WTC11 (cell line): Measurements from ENCODE around the gene PSORS1C1. TPM values are rescaled to one million over a fixed set of nuclear protein-coding genes. Genes with fewer than 3 reads are reported as not detected.

Source experiments
- ATAC-seq: fragments of 200-7000 bp; cut with Tn5 transposase; 2 replicates; pipeline ENCODE4 v1.10.0; 2021; ENCODE audit warnings: mild to moderate bottlenecking, moderate library complexity
- CTCF ChIA-PET: fragments of 300-600 bp; sonication (Branson Sonifier 250); formaldehyde crosslinking; loops from one replicate; lab custom pipeline; 2021; ENCODE audit warnings: antibody characterized with exemption; lab: Charles Lee
- POLR2A ChIA-PET: fragments of 350-600 bp; sonication (Branson Sonifier 250); formaldehyde crosslinking; loops from one replicate; lab custom pipeline; 2021; ENCODE audit warnings: antibody characterized with exemption; lab: Charles Lee
- DNase-seq: peaks from one replicate; pipeline ENCODE4 v3.0.0; 2021; ENCODE audit warnings: low spot score
- H3K27ac Mint-ChIP-seq: 2 replicates; pipeline ENCODE4 v1.8.0; 2021; ENCODE audit warnings: mixed read lengths
- H3K27me3 Mint-ChIP-seq: 2 replicates; pipeline ENCODE4 v1.8.0; 2021; ENCODE audit warnings: low read depth, mild to moderate bottlenecking, moderate library complexity, mixed read lengths
- H3K36me3 Mint-ChIP-seq: 2 replicates; pipeline ENCODE4 v1.8.0; 2021; ENCODE audit warnings: mixed read lengths
- H3K4me1 Mint-ChIP-seq: 2 replicates; pipeline ENCODE4 v1.8.0; 2022; ENCODE audit warnings: mixed read lengths
- H3K4me3 Mint-ChIP-seq: 2 replicates; pipeline ENCODE4 v1.8.0; 2021; ENCODE audit warnings: mild to moderate bottlenecking, moderate library complexity, mixed read lengths
- H3K9me3 Mint-ChIP-seq: 2 replicates; pipeline ENCODE4 v1.8.0; 2021; ENCODE audit warnings: mixed read lengths
- CREB1 ChIP-seq: sonication (generic); formaldehyde crosslinking; IDR thresholded peaks from 2 replicates; pipeline ENCODE4 v1.8.0; 2023; ENCODE audit warnings: mild to moderate bottlenecking, missing genetic modification reagents
- FOXJ3 ChIP-seq: sonication (generic); formaldehyde crosslinking; IDR thresholded peaks from 2 replicates; pipeline ENCODE4 v1.9.0; 2021; ENCODE audit warnings: missing genetic modification reagents, mild to moderate bottlenecking, borderline replicate concordance
- GRHL2 ChIP-seq: fragments of 250-450 bp; sonication (Bioruptor Pico); IDR thresholded peaks from 2 replicates; pipeline ENCODE4 v1.8.0; 2022; ENCODE audit warnings: mild to moderate bottlenecking, moderate library complexity; ENCODE audit not compliant: insufficient replicate concordance, severe bottlenecking
- JAZF1 ChIP-seq: fragments of 250-450 bp; sonication (Bioruptor Pico); IDR thresholded peaks from 2 replicates; pipeline ENCODE4 v1.9.0; 2021; ENCODE audit warnings: moderate library complexity, mild to moderate bottlenecking, inconsistent platforms
- MXD4 ChIP-seq: fragments of 250-450 bp; sonication (Bioruptor Pico); IDR thresholded peaks from 2 replicates; pipeline ENCODE4 v1.8.0; 2021; ENCODE audit warnings: mild to moderate bottlenecking, moderate library complexity, borderline replicate concordance
- RORB ChIP-seq: fragments of 250-450 bp; sonication (Bioruptor Pico); IDR thresholded peaks from 2 replicates; pipeline ENCODE4 v1.9.0; 2021; ENCODE audit warnings: mild to moderate bottlenecking
- SP1 ChIP-seq: sonication (generic); formaldehyde crosslinking; conservative IDR thresholded peaks from 2 replicates; pipeline ENCODE4 v1.8.1; 2022; ENCODE audit warnings: missing genetic modification reagents
- ZNF121 ChIP-seq: sonication (generic); formaldehyde crosslinking; IDR thresholded peaks from 2 replicates; pipeline ENCODE4 v1.8.0; 2023; ENCODE audit warnings: missing genetic modification reagents
- ZNF263 ChIP-seq: sonication (generic); formaldehyde crosslinking; IDR thresholded peaks from 2 replicates; pipeline ENCODE4 v1.8.1; 2022; ENCODE audit warnings: low read depth, mild to moderate bottlenecking, moderate library complexity, missing genetic modification reagents
- total RNA-seq: library from RNA; stranded (reverse); gene quantifications from 3 replicates; pipeline ENCODE4 v1.2.3, GENCODE V29; 2021
- TF ChIP-seq, protein P1 (sequence below): sonication (generic); formaldehyde crosslinking; IDR thresholded peaks from 2 replicates; pipeline ENCODE4 v1.8.1; 2023; ENCODE audit warnings: mild to moderate bottlenecking, missing genetic modification reagents, borderline replicate concordance
- TF ChIP-seq, protein P2 (sequence below): fragments of 250-450 bp; sonication (Bioruptor Pico); IDR thresholded peaks from 2 replicates; pipeline ENCODE4 v1.8.0; 2021; ENCODE audit warnings: mild to moderate bottlenecking
- TF ChIP-seq, protein P3 (sequence below): fragments of 200-600 bp; IDR thresholded peaks from 2 replicates; pipeline ENCODE4 v1.8.0; 2022; ENCODE audit warnings: antibody characterized with exemption

PSORS1C1 gene
- total RNA-seq, 1 experiment from 2014 or later = 0.66 TPM

DNA sequence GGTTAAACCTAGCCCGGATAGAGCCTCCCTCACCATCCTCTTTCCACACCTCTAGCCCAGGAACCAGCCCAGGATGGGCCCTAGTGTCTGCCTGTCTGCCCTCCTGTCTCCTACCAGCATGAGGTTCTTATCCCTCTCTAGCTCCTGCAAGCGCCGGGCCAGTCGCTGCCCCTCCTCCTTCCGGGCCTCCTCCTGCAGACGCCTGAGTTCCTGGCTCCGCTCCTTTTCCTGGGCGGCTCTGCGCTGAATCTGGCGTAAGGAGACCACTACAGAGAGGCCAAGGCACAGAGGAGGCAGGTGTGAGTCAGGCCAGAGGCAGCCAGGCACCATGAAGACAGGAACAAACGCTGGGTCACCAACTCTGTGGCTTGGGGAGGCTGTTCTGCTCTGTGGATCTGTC lies 28.5 kb downstream of the PSORS1C1 start:
- Mint-ChIP-seq H3K27me3 (peaks cover 4% of the 10 kb centered on the region), H3K27ac (peak overlapping the region; percentile 76; the same call in 1 of the 2 replicates), H3K36me3 (peaks cover 40% of the 10 kb centered on the region), H3K4me1 (peaks cover 38% of the 10 kb centered on the region), H3K4me3 (no peak overlapping the region), H3K9me3 (no peaks in the 10 kb centered on the region)
- TF ChIP-seq, protein P1, sequence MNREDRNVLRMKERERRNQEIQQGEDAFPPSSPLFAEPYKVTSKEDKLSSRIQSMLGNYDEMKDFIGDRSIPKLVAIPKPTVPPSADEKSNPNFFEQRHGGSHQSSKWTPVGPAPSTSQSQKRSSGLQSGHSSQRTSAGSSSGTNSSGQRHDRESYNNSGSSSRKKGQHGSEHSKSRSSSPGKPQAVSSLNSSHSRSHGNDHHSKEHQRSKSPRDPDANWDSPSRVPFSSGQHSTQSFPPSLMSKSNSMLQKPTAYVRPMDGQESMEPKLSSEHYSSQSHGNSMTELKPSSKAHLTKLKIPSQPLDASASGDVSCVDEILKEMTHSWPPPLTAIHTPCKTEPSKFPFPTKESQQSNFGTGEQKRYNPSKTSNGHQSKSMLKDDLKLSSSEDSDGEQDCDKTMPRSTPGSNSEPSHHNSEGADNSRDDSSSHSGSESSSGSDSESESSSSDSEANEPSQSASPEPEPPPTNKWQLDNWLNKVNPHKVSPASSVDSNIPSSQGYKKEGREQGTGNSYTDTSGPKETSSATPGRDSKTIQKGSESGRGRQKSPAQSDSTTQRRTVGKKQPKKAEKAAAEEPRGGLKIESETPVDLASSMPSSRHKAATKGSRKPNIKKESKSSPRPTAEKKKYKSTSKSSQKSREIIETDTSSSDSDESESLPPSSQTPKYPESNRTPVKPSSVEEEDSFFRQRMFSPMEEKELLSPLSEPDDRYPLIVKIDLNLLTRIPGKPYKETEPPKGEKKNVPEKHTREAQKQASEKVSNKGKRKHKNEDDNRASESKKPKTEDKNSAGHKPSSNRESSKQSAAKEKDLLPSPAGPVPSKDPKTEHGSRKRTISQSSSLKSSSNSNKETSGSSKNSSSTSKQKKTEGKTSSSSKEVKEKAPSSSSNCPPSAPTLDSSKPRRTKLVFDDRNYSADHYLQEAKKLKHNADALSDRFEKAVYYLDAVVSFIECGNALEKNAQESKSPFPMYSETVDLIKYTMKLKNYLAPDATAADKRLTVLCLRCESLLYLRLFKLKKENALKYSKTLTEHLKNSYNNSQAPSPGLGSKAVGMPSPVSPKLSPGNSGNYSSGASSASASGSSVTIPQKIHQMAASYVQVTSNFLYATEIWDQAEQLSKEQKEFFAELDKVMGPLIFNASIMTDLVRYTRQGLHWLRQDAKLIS = no peak
- TF ChIP-seq SP1 = no peak
- ATAC-seq (peak; percentile 53), DNase-seq (no peak)
- ChIA-PET CTCF (interaction anchor here (2.0 kb wide), 1 partner anchor 14 kb away, joined by 5 read pairs; the partner anchor contains the start of gene CCHCR1), POLR2A (interaction anchor here (1.1 kb wide), 1 partner anchor 22 kb away, joined by 3 read pairs; no protein-coding TSS in a partner anchor)

GRCh38 chr6:31144296-31144969 lies 29.8 kb downstream of the PSORS1C1 start:
- no peak for ATAC-seq
- Mint-ChIP-seq H3K36me3 (peaks cover 44% of the 10 kb centered on the region), H3K27me3 (no peaks in the 10 kb centered on the region), H3K4me3 (no peak overlapping the region), H3K9me3 (no peaks in the 10 kb centered on the region), H3K27ac (no peak overlapping the region; the same call in 1 of the 2 replicates)
- POLR2A ChIA-PET = no interaction called here
- no peak for TF ChIP-seq ZNF121 (CRISPR knock-in tag)
- TF ChIP-seq CREB1 = no peak
- no peak for TF ChIP-seq FOXJ3 (CRISPR knock-in tag)
- no peak for TF ChIP-seq ZNF263 (CRISPR knock-in tag)
- TF ChIP-seq, protein P1 = no peak
- no peak for TF ChIP-seq RORB
- TF ChIP-seq, protein P2, sequence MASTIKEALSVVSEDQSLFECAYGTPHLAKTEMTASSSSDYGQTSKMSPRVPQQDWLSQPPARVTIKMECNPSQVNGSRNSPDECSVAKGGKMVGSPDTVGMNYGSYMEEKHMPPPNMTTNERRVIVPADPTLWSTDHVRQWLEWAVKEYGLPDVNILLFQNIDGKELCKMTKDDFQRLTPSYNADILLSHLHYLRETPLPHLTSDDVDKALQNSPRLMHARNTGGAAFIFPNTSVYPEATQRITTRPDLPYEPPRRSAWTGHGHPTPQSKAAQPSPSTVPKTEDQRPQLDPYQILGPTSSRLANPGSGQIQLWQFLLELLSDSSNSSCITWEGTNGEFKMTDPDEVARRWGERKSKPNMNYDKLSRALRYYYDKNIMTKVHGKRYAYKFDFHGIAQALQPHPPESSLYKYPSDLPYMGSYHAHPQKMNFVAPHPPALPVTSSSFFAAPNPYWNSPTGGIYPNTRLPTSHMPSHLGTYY (CRISPR knock-in tag) = no peak
- TF ChIP-seq JAZF1 (CRISPR knock-in tag) = no peak
- no peak for TF ChIP-seq GRHL2
- no peak for TF ChIP-seq MXD4
- TF ChIP-seq, all 79 proteins: peak for 0
- no peak for DNase-seq
- CTCF ChIA-PET = no interaction called here
- peaks cover 26% of the 10 kb centered on the region for H3K4me1 Mint-ChIP-seq

DNA sequence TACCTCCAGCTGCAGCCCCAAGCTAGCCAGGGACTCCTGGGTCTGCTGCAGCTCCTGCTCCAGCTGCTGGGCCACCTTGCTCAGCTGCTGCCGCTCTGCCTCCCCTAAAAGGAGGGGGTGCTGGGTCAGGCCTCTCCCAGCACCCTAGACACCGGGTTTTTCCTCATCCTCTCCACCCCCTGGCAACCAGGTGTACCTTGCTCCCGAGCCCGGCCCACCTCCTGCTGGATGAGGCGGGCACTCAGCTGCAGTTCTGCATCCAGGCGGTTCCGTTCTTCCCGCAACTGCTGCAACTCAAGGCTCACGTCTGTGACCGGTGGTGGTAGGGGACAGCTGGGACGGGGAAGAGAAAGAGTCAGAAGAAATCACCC lies 30.4 kb downstream of the PSORS1C1 start:
- no peak for DNase-seq
- no peak overlapping the region for H3K27ac Mint-ChIP-seq
- ATAC-seq = no peak
- H3K9me3 Mint-ChIP-seq = no peaks in the 10 kb centered on the region
- no peak overlapping the region for H3K4me3 Mint-ChIP-seq
- no peaks in the 10 kb centered on the region for H3K27me3 Mint-ChIP-seq
- TF ChIP-seq, protein P3, sequence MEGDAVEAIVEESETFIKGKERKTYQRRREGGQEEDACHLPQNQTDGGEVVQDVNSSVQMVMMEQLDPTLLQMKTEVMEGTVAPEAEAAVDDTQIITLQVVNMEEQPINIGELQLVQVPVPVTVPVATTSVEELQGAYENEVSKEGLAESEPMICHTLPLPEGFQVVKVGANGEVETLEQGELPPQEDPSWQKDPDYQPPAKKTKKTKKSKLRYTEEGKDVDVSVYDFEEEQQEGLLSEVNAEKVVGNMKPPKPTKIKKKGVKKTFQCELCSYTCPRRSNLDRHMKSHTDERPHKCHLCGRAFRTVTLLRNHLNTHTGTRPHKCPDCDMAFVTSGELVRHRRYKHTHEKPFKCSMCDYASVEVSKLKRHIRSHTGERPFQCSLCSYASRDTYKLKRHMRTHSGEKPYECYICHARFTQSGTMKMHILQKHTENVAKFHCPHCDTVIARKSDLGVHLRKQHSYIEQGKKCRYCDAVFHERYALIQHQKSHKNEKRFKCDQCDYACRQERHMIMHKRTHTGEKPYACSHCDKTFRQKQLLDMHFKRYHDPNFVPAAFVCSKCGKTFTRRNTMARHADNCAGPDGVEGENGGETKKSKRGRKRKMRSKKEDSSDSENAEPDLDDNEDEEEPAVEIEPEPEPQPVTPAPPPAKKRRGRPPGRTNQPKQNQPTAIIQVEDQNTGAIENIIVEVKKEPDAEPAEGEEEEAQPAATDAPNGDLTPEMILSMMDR = no peak
- peaks cover 21% of the 10 kb centered on the region for H3K4me1 Mint-ChIP-seq
- POLR2A ChIA-PET = interaction anchor here (0.9 kb wide), 1 partner anchor 27 kb away, joined by 4 read pairs; no protein-coding TSS in a partner anchor
- H3K36me3 Mint-ChIP-seq = peaks cover 48% of the 10 kb centered on the region
- CTCF ChIA-PET = interaction anchor here (1.6 kb wide), 1 partner anchor 8 kb away, joined by 6 read pairs; no protein-coding TSS in a partner anchor
